Epithelial cell of esophagus (primary cell): ENCODE results near the gene CACNA2D2.

Experiments
- DNase-seq: peaks from one replicate; pipeline ENCODE4 v3.0.0; 2010; ENCODE audit warnings: low read depth
- H3K4me3 ChIP-seq: 2 replicates; pipeline ENCODE4 v1.5.1; 2011; ENCODE audit warnings: mild to moderate bottlenecking, low read length, control low read depth
- CTCF ChIP-seq: IDR thresholded peaks from 2 replicates; pipeline ENCODE4 v1.5.1; 2011; ENCODE audit warnings: low read depth, mild to moderate bottlenecking, low read length, control low read depth, inconsistent platforms; ENCODE audit not compliant: insufficient read depth; ENCODE audit errors: missing control alignments

Gene CACNA2D2

GRCh38 chr3:50419595-50420370 is 83.7 kb downstream of the CACNA2D2 start:
- TF ChIP-seq CTCF: no peak
- DNase-seq: no peak

GRCh38 chr3:50418850-50419249 is 84.6 kb downstream of the CACNA2D2 start:
- no peak for TF ChIP-seq CTCF
- H3K4me3 ChIP-seq: no peak overlapping the region
- no peak for DNase-seq

More at GRCh38 chr3:50419595-50420370, 83.7 kb downstream of the CACNA2D2 start:
- no peak overlapping the region for H3K4me3 ChIP-seq

GRCh38 chr3:50417637-50418033 is 85.8 kb downstream of the CACNA2D2 start:
- peak; percentile 8 for DNase-seq
- TF ChIP-seq CTCF: no peak
- H3K4me3 ChIP-seq: no peak overlapping the region

GRCh38 chr3:50416736-50417636 is 86.4 kb downstream of the CACNA2D2 start:
- H3K4me3 ChIP-seq: no peak overlapping the region
- TF ChIP-seq CTCF: no peak
- no peak for DNase-seq

- TF ChIP-seq CTCF: no peak
- H3K4me3 ChIP-seq: no peak overlapping the region
- no peak for DNase-seq
These were observed 87.6 kb downstream of the CACNA2D2 start for GRCh38 chr3:50415816-50416215.

- no peak for TF ChIP-seq CTCF
- DNase-seq: no peak
- no peak overlapping the region for H3K4me3 ChIP-seq
These were observed 88.4 kb downstream of the CACNA2D2 start for GRCh38 chr3:50415061-50415460.
